HepG2 (cell line): ENCODE results near the gene HEXD. TPM values are rescaled to one million over a fixed set of nuclear protein-coding genes. Genes with fewer than 3 reads are reported as not detected.

Experiments
- BCL6 ChIP-seq: IDR thresholded peaks from 2 replicates; pipeline ENCODE4 v1.6.1; 2016; ENCODE audit warnings: missing genetic modification reagents, missing compliant biosample characterization
- CENPBD1 ChIP-seq: sonication (generic); formaldehyde crosslinking; IDR thresholded peaks from 2 replicates; pipeline ENCODE4 v1.8.0; 2022; ENCODE audit warnings: missing genetic modification reagents, low read depth, mild to moderate bottlenecking, borderline replicate concordance
- ELF1 ChIP-seq: sonication (generic); formaldehyde crosslinking; IDR thresholded peaks from 2 replicates; pipeline ENCODE4 v1.4.0; 2020; ENCODE audit warnings: missing genetic modification reagents
- GLI4 ChIP-seq: sonication (generic); formaldehyde crosslinking; IDR thresholded peaks from 2 replicates; pipeline ENCODE4 v1.5.1; 2020; ENCODE audit warnings: missing genetic modification reagents, mild to moderate bottlenecking, moderate library complexity, borderline replicate concordance
- KLF11 ChIP-seq: IDR thresholded peaks from 2 replicates; pipeline ENCODE4 v1.6.1; 2016; ENCODE audit warnings: missing compliant biosample characterization
- LCORL ChIP-seq, 2 experiments: fragments of 450-650 bp in 1 of 2; sonication (generic) in 1 of 2; formaldehyde crosslinking in 1 of 2; IDR thresholded peaks; 2 replicates each; pipeline versions ENCODE4 v1.5.0 to v1.6.1; 2017 to 2020; ENCODE audit warnings: antibody characterized with exemption in 1 of 2, missing genetic modification reagents in 1 of 2
- MED8 ChIP-seq: sonication (generic); formaldehyde crosslinking; IDR thresholded peaks from 2 replicates; pipeline ENCODE4 v1.8.1; 2023; ENCODE audit warnings: mild to moderate bottlenecking, missing genetic modification reagents; ENCODE audit not compliant: insufficient replicate concordance
- MNT ChIP-seq: fragments of 450-650 bp; IDR thresholded peaks from 2 replicates; pipeline ENCODE4 v1.6.1; 2016
- MTA1 ChIP-seq: sonication (generic); formaldehyde crosslinking; IDR thresholded peaks from 2 replicates; pipeline ENCODE4 v1.4.0; 2020; ENCODE audit warnings: missing genetic modification reagents, mild to moderate bottlenecking, borderline replicate concordance
- MYC ChIP-seq: sonication (generic); formaldehyde crosslinking; IDR thresholded peaks from 2 replicates; pipeline ENCODE4 v1.9.0; 2021; ENCODE audit warnings: missing genetic modification reagents, borderline replicate concordance
- MZF1 ChIP-seq: sonication (generic); formaldehyde crosslinking; IDR thresholded peaks from 2 replicates; pipeline ENCODE4 v1.8.1; 2023; ENCODE audit warnings: mild to moderate bottlenecking, missing genetic modification reagents, borderline replicate concordance
- NR2C2 ChIP-seq: sonication (generic); formaldehyde crosslinking; IDR thresholded peaks from 2 replicates; pipeline ENCODE4 v1.4.0; 2020; ENCODE audit warnings: missing genetic modification reagents, mild to moderate bottlenecking, moderate library complexity, borderline replicate concordance
- POLR2G ChIP-seq: fragments of 200-400 bp; formaldehyde crosslinking; IDR thresholded peaks from 2 replicates; pipeline ENCODE4 v1.6.1; 2018; ENCODE audit warnings: mild to moderate bottlenecking, low read depth, low read length, moderate library complexity
- TARDBP ChIP-seq: sonication (generic); formaldehyde crosslinking; IDR thresholded peaks from 2 replicates; pipeline ENCODE4 v1.8.0; 2022; ENCODE audit warnings: mild to moderate bottlenecking, missing genetic modification reagents
- TCF12 ChIP-seq, 2 experiments: fragments of 450-650 bp in 1 of 2; sonication (generic) in 1 of 2; formaldehyde crosslinking in 1 of 2; IDR thresholded peaks; 2 replicates each; pipeline versions ENCODE4 v1.6.1 to v1.8.0; 2017 to 2022; ENCODE audit warnings: antibody characterized with exemption in 1 of 2, mild to moderate bottlenecking in 1 of 2, missing genetic modification reagents in 1 of 2, moderate library complexity in 1 of 2
- THAP7 ChIP-seq: sonication (generic); formaldehyde crosslinking; IDR thresholded peaks from 2 replicates; pipeline ENCODE4 v1.8.1; 2023; ENCODE audit warnings: mild to moderate bottlenecking, missing genetic modification reagents
- ZFY ChIP-seq: sonication (generic); formaldehyde crosslinking; IDR thresholded peaks from 2 replicates; pipeline ENCODE4 v1.4.0; 2020; ENCODE audit warnings: missing genetic modification reagents
- ZNF253 ChIP-seq: sonication (generic); formaldehyde crosslinking; IDR thresholded peaks from 2 replicates; pipeline ENCODE4 v1.8.0; 2022; ENCODE audit warnings: mild to moderate bottlenecking, missing genetic modification reagents, borderline replicate concordance
- ZNF615 ChIP-seq: sonication (generic); formaldehyde crosslinking; IDR thresholded peaks from 2 replicates; pipeline ENCODE4 v1.5.0; 2020; ENCODE audit warnings: mild to moderate bottlenecking, missing genetic modification reagents, borderline replicate concordance
- polyA plus RNA-seq, 8 experiments: library from polyadenylated mRNA; depleted of rRNA in 3 of 8; stranded (reverse) in 7 of 8; unstranded in 1 of 8; fragments of >200 nt; fragmentation: Illumina TruSeq in 4 of 8; extraction: Trizol in 4 of 8; gene quantifications; 2 replicates each; pipeline versions ENCODE4 v1.2.1 to v1.2.3, GENCODE V29; 2011 to 2016; ENCODE audit warnings: low read depth in 4 of 8, missing spikeins in 1 of 8, mixed read lengths in 1 of 8; ENCODE audit not compliant: insufficient read depth in 1 of 8
- total RNA-seq, 5 experiments: library from RNA; depleted of rRNA; stranded (reverse); fragments of >200 nt; fragmentation: Illumina TruSeq; extraction: Trizol; gene quantifications; 2 replicates each; pipeline ENCODE4 v1.2.3, GENCODE V29; 2016; ENCODE audit warnings: low read depth in 1 of 5
- TF ChIP-seq, protein P1 (sequence below): sonication (generic); formaldehyde crosslinking; IDR thresholded peaks from 2 replicates; pipeline ENCODE4 v1.5.0; 2020; ENCODE audit warnings: missing genetic modification reagents, mild to moderate bottlenecking, borderline replicate concordance

HEXD gene
- total and polyA plus RNA-seq, 2 of the 13 experiments (the other 11 are each of a cell fraction or from before 2014, with no cell fraction given) = 22.3 to 41.8 TPM

GRCh38 chr17:82418001-82418986, at the start of gene HEXD, which contains the start of gene OGFOD3 (continued):
- TF ChIP-seq BCL6 = no peak
- peak; percentile 78; the same call in 1 of the 2 replicates for TF ChIP-seq THAP7 (CRISPR knock-in tag)
- no peak for TF ChIP-seq LCORL (IDR thresholded peaks at IDR 0.05)
- TF ChIP-seq LCORL (CRISPR knock-in tag; IDR thresholded peaks at IDR 0.05) = peak; percentile 43; the same call in 1 of the 2 replicates
- no peak for TF ChIP-seq MED8 (CRISPR knock-in tag)
- 0 out of 2 replicates have a peak, but pooled peaks have one; percentile 43 for TF ChIP-seq KLF11 (CRISPR knock-in tag)
- TF ChIP-seq ZNF253 (CRISPR knock-in tag) = 0 out of 2 replicates have a peak, but pooled peaks have one; percentile 43
- TF ChIP-seq NR2C2 (CRISPR knock-in tag) = peak; percentile 70
- peak; percentile 14; the same call in 1 of the 2 replicates for TF ChIP-seq MTA1 (CRISPR knock-in tag)
- TF ChIP-seq MZF1 = no peak
- TF ChIP-seq ELF1 (CRISPR knock-in tag) = no peak
- peak; percentile 94 for TF ChIP-seq POLR2G
- TF ChIP-seq, protein P1, sequence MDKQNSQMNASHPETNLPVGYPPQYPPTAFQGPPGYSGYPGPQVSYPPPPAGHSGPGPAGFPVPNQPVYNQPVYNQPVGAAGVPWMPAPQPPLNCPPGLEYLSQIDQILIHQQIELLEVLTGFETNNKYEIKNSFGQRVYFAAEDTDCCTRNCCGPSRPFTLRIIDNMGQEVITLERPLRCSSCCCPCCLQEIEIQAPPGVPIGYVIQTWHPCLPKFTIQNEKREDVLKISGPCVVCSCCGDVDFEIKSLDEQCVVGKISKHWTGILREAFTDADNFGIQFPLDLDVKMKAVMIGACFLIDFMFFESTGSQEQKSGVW = no peak
- TF ChIP-seq CENPBD1 (CRISPR knock-in tag) = no peak; the same call in 1 of the 2 replicates
- TF ChIP-seq ZNF615 (CRISPR knock-in tag) = no peak
- no peak for TF ChIP-seq TCF12 (IDR thresholded peaks at IDR 0.05)
- TF ChIP-seq TCF12 (CRISPR knock-in tag; IDR thresholded peaks at IDR 0.05) = peak; percentile 89
- TF ChIP-seq MYC (CRISPR knock-in tag) = peak; percentile 92
- TF ChIP-seq TARDBP (CRISPR knock-in tag) = peak; percentile 80
- no peak for TF ChIP-seq MNT
- TF ChIP-seq GLI4 (CRISPR knock-in tag) = no peak
- TF ChIP-seq ZFY (CRISPR knock-in tag) = peak; percentile 99
